Loucy (cell line): ENCODE results near the gene ANKRD18A.

Experiments used
- CTCF ChIP-seq: fragments of 200-600 bp; sonication (generic); conservative IDR thresholded peaks from 2 replicates; pipeline ENCODE4 v1.5.1; 2014; ENCODE audit warnings: mild to moderate bottlenecking, antibody characterized with exemption, low read length
- EZH2phosphoT487 ChIP-seq: fragments of 200-600 bp; IDR thresholded peaks from 2 replicates; pipeline ENCODE4 v1.6.1; 2018; ENCODE audit warnings: antibody characterized with exemption, mild to moderate bottlenecking, moderate library complexity, borderline replicate concordance

GRCh38 chr9:38629511-38629910 lies 9.1 kb upstream of the ANKRD18A start:
- TF ChIP-seq CTCF: no peak
- TF ChIP-seq EZH2phosphoT487: no peak
